ENCODE measurements around the gene CDK13.
A peak's percentile ranks its signal among the peaks of the same experiment; 100 is the strongest.

The CDK13 gene

DNA sequence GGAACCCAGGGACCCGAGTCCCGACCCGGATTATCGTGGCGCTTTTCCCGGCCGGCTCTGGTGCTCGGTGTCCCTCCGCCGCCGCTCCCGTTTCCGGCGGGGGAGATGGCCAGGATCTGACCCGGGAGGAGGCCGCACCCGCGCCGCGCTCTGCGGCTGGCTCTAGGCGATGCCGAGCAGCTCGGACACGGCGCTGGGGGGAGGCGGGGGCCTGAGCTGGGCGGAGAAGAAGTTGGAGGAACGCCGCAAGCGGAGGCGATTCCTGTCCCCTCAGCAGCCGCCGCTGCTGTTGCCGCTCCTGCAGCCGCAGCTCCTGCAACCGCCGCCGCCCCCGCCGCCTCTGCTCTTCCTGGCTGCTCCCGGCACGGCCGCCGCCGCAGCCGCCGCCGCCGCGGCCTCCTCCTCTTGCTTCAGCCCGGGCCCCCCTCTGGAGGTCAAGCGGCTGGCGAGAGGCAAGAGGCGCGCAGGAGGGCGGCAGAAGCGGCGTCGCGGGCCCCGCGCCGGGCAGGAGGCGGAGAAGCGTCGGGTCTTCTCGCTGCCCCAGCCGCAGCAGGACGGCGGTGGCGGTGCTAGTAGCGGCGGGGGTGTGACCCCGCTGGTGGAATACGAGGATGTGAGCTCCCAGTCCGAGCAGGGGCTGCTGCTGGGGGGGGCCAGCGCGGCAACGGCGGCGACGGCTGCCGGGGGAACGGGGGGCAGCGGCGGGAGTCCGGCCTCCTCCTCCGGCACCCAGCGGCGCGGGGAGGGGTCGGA lies 593 bp downstream of the CDK13 start:
- peak; percentile 31 for DNase-seq

DNA sequence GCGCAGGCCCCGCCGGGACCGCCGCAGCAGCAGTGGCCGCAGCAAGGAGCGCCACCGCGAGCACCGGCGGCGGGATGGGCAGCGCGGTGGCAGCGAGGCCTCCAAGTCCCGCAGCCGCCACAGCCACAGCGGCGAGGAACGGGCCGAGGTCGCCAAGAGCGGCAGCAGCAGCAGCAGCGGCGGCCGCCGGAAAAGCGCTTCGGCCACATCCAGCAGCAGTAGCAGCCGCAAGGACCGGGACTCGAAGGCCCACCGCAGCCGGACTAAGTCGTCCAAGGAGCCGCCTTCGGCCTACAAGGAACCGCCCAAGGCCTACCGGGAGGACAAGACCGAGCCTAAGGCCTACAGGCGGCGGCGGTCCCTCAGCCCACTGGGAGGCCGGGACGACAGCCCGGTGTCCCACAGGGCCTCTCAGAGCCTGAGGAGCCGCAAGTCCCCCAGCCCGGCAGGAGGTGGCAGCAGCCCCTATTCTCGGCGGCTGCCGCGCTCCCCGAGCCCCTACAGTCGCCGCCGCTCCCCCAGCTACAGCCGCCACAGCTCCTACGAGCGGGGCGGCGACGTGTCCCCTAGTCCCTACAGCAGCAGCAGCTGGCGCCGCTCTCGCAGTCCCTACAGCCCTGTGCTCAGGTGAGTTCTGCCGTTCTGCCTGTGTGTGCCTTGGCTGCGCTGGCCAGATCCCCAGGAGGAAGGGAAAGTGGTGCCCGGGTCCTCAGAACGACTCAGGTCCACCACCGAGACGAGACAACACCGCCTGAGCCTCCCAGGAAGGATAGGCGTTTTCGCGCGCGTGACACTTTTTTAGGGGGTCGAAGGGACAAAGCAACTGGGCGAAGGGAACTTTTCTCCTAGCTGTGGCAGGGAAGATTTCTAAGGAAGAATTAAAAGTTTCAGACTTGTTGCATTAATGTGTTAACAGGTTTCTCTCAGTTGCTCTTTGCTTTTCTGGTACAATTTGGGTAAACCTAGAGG lies 1.5 kb downstream of the CDK13 start:
- DNase-seq = peak; percentile 65

DNA sequence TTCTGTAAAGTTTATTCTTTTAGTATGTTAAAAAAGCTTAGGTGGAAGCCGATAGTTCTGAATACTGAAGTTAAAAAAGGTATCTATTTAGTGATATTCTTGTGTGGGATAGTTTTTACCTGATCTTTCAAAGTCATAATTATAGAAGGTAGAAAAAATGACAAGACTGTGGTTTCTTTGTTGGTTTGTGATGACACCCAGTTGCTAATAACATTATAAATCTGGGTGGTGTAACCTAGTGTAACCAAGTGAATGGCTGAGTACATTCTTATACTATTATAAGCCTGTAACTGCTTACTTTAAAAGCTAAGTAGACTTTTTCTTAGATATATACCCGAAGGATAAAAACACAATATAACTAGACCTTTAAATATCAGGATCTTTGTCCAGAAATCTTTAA lies 2.3 kb downstream of the CDK13 start:
- peak; percentile 37 for DNase-seq

DNA sequence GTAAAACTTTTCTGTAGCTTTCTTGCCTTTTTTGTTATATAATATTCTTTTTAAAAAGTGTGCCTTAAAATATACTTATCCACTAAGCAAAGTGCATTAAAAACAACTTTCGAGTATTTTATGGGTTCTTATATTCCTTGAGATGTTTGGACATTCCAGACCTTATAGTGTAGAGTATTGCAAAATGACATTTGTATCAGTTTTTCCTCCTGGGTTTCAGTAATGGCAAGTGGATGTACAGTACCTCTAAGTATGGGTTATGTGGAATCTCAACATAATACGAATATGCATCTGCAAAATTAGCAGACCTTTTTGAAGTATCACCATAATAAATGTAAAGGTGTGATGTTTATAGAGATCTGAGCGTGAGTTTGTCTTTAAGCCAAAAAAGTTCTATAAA lies 2.7 kb downstream of the CDK13 start:
- no peak for DNase-seq

DNA sequence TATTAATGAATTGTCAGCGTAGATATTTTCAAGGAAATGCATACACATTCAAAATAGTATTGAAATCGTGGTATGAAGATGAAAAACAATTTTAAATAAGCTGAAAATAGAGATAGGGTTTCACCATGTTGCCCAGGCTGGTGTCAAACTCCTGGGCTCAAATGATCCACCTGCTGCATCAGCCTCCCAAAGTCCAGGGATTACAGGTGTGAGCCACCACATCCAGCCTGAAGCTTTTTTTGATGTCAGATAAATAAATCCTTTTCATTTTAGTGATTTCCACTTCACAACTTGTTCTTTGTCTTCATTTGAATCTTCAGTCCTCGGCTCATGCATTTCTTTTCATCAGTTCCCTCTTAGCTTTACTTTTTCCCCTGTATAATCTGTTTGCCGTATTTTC lies 4.6 kb downstream of the CDK13 start:
- no peak for DNase-seq

DNA sequence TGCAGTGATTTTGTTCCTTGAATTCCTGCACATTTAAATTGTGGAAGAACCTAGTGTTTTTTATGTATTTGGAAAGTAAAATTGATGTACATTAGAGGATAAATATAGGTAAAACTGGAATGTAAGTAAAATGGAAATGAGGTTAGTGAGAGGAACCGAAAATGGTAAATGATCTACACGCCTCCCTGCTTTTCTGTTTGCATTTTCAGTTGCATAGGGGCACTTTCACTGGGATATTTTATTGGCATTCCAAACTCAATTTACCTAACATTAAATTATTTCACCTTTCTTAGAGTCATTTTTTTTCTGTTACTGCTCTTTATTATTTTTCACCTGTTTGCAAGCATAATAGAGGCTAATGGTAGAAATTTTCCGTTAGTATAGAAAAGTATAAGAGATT lies 8.0 kb downstream of the CDK13 start:
- DNase-seq = no peak

DNA sequence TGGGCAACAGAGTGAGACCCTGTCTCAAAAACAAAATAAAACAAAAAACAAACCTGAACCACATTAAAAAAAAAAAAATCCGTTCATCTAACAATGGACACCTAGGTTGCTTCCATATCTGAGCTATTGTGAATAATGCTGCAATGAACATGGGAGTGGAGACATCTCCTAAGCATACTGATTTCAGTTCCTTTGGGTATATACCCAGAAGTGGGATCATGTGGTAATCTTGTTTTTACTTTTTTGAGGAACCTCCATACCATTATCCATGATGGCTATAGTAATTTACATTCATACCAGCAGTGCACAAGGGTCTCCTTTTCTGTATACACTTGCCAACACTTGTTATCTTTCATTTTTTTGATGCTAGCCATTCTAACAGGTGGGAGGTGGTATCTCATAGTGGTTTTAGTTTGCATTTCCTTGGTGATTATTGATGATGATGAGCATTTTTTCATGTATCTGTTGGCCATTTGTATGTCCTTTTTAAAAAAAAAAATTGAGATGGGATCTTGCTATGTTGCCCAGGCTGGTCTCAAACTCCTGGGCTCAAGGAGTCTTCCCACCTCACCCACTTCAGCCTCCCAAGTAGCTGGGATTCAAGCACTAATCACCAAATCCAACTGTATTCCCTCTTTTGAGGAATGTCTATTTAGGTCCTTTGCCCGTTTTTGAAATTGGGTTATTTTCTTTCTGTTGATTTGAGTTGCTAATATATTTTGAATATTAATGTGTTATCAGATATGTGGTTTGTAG lies 17.5 kb downstream of the CDK13 start:
- DNase-seq = no peak

DNA sequence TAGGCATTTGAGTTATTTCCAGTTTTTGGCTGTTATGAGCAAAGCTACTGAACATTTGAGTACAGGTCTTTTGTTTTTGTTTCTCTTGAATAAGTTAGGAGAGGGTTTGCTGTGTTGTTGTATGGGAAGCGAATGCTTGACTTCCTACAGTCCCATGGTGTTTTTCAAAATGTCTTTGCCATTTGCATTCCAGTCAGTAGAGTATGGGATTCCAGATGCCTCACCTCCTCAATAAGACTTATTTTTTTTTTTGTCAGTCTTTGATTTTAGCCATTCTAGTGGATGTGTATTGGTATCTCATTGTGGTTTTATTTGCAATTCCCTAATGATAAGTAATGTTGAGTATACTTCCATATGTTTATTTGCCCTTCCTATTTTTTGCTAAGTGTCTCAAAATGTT lies 19.4 kb downstream of the CDK13 start:
- no peak for DNase-seq

DNA sequence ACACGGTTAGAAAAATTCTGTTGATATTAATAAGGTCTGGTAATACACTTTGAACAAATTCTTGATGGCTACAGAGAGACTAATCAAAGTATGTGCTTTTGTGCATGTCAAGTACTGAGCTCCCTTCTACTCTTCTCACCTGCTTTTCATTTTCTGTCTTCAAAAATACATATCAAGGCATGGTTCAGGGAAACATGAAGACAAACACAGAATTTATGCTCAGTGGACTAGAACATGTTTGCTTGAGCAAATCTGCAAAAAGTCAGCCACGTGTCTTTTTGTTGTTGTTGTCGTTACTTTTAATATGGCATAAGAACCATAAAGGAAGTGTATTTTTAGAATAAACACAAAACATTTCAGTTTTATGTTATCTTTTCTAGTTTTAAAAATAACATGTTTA lies 21.9 kb downstream of the CDK13 start:
- no peak for DNase-seq

DNA sequence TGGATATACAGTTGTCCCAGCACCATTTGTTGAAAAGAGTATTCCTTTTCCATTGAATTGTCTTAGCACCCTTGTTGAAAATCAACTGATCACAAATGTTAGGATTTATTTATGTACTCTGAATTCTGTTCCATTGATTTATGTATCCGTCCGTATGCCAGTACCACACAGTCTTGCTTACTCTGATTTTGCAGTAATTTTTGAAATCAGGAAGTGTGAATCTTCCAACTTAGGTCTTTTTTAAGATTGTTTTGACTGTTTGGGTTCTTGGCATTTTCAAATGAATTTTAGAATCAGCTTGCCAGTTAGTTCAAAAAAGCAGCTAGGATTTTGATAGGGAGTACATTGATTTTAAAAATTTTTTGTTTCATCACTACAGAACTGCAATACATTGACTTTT lies 23.7 kb downstream of the CDK13 start:
- DNase-seq = no peak

DNA sequence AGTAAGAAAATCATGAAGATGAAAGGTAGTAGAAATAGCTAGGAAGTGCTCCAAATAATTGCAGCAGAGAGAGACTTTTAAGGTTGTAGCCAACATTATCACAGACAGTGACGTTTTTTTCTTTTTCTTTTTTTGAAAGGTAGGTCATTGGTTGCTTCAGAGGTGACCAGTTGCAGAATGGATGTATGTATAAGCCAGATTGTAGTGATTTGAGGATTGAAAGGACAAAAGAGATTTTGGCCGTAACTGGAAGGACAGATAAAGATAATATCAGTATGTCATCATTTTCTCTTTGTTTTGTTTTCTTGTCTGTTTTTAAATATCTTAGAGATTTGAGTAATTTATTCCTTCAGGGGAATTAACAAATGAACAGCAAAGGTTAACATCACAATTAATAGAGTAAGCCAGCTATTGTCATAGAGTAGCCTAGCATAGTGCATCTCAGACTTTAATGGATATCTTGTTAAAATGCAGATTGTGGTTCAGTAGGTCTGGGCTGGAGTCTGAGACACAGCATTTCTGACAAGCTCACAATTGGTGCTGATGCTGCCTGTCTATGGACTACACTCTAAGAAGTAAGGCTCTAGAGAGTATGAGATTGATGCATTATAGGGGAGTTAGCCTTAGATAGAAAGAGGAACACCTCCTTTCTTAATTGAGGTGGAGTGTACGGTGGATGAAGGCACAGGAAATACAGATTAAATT lies 28.3 kb downstream of the CDK13 start:
- no peak for DNase-seq

DNA sequence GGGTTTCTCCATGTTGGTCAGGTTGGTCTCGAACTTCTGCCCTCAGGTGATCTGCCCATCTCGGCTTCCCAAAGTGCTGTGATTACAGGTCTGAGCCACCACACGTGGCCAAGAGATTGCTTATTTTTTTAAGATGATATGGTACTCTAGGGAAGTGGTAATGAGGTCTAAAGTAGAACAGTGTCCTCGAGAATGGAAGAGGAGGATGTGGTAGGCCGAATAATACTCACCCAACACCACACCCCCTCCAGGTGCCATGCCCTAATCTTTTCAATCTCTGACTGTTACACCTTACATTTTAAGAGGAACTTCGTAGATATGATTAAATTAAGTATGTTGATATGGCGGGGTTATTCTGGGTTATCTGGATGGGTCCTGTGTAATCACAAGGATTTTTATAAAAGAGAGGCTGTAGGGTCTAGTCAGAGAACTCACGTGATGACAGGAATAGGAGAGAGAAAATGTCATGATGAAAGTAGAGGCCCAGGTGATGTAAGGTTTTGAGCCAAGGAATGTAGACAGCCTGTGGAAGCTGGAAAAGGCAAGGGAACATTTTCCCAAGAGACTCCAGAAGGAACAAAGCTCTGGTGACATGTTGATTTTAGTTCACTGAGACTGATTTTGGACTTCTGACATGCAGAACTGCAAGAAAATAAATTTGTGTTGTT lies 29.5 kb downstream of the CDK13 start:
- peak; percentile 13 for DNase-seq

DNA sequence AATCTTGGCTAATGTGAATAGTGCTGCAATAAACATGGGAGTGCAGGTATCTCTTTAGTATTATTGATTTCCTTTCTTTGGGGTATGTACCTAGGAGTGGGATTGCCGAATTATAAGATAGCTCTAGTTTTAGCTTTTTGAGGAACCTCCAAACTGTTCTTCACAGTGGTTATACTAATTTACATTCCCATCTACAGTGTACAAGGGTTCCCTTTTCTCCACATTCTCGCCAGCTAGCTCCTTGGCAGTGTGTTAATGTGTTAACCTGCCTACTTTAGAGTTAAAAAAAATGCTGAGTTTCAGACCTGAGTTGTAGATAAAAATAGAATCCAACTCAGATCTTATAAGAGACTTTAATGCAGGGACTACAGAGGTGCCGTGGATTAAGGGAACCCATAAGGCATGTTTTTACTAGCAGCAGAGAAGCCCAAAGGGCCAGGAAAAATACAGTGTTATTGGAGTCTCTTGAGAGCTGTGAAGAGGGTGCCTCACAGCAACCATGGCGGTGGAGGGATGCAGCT lies 35.4 kb downstream of the CDK13 start:
- DNase-seq = no peak

DNA sequence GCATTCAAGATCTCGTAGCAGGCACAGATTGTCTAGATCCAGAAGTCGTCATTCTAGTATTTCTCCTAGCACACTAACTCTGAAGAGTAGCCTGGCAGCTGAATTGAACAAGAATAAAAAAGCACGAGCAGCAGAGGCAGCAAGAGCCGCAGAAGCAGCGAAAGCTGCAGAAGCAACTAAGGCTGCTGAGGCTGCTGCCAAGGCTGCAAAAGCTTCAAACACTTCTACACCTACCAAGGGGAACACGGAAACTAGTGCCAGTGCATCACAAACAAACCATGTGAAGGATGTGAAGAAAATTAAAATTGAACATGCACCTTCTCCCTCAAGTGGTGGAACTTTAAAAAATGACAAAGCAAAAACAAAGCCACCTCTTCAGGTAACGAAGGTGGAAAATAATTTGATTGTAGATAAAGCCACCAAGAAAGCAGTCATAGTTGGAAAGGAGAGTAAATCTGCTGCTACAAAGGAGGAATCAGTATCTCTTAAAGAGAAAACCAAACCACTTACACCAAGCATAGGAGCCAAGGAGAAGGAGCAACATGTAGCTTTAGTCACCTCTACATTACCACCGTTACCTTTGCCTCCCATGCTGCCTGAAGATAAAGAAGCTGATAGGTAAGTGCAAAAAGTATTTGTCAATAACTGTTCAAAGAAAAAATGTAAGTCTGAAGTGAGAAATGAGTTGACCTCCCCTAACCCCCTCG lies 37.7 kb downstream of the CDK13 start:
- no peak for DNase-seq

DNA sequence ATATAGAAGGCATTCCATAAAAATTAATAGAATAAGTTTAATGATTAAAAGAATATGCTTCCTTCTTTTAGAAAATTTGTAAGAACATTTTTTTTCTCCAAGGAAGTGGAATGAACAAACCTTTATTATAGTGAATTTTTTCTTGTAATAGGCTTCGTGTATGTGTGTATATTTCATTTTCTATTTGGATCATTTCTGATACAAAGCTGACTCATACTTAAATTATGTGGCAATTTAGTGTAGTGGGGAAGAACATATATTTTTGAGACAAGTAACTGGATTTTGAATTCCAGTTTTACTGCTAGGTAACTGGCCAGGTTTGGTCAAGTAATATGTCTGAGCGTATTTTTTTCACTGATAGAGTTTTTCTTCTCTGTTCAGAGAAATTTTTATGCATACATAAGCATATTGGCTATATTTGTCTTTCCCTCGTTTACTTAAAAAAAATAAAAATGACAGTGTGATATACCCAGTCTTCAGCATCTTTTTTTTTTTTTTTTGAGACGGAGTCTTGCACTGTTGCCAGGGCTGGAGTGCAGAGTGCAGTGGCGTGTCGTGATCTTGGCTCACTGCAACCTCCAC lies 50.8 kb downstream of the CDK13 start:
- peak; percentile 8 for DNase-seq

DNA sequence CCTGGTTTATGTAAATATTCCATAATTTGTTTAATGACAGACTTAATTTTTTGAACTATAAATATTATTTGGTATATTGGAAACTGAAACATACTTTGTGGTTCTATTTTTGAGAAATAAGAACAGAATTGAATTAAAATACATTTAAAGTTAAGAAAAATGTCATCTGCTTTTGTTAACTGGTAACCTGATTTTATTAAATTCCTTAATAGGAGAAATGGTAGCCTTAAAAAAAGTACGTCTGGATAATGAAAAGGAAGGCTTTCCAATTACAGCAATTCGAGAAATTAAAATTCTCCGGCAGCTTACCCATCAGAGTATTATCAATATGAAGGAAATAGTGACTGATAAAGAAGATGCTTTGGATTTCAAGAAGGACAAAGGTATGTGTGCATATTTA lies 51.6 kb downstream of the CDK13 start:
- DNase-seq = no peak

DNA sequence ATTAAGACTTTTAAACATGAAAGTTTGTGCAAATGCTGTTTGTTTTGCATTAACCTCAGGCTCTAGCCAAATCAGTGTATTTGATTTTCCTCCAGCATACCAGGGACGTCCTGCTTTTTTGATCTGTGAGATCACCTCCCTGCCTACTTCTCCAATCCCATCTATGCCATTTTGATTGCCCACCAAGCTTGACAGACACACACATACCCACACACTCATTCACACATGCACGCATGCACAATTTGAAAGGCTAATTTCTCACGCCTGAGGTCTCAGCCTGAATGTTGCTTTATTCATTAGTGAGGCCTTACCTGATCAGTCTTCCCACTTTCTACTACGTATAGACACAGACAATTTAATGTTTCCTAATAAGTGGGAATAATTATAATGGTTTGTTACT lies 53.5 kb downstream of the CDK13 start:
- no peak for DNase-seq

DNA sequence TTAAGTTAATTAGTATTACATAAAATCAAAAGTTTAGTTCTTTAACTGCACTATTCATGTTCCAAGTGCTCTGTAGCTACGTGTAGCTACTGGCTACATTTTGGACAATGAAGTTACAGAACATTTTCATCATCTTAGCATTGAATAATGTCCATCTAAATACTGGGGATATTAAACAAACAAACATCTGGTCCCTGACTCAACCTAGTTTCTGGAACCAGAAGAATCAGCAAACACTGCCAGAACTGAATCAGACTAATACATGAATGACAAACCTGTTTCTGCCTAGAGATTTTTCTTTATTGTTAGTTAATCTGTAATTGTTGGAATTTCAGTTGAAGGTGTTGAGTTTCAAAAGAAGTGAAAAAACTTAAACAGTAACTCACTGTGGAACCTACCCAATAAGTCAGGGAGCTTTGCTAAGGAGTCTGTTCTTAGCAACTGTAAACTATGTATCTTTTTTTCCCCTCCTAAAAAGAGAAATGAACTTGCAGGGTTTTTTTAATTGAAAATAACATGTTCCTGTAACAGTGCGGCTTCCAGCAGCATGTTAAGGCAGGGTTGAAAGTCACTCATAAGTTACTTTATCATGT lies 58.3 kb downstream of the CDK13 start:
- DNase-seq = no peak

DNA sequence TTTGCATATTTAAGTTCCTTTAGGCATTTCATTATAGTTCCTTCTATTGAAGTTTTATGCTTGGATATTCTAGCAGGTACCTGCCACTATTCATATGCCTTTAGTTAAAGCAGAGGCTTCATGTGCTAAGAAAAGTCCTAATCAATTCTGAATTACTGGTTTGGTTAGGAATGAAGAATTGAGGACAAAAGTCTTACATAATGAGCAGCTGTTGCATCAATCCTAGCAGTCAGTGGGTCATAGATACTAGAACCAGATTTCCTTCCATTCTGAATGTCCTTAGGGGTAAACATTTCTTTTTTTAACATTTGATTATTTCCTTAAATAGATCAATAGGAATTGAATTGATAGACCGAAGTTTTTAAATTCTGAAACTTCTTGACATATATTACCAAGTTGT lies 59.2 kb downstream of the CDK13 start:
- no peak for DNase-seq

DNA sequence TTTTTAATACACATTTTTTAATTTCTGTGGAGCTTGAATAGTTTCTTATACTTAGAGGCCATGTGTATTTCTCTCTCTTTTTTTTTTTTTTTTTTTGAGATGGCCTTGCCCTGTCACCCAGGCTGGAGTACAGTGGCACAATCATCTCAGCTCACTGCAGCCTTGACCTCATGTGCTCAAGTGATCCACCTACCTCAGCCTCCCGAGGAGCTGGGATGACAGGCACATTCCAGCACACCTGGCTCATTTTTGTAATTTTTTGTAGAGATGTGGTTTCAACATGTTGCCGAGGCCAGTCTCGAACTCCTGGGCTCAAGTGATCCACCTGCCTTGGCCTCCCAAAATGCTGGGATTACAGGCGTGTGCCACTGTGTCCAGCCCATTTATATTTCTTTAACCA lies 64.3 kb downstream of the CDK13 start:
- no peak for DNase-seq

Measured in activated CD4-positive, alpha-beta T cell treated with anti-CD3 and anti-CD28 coated beads, Interleukin-2, amount 50 U/mL, for 16 hours (primary cell).